Measurements from ENCODE around the gene HLF. TPM values are rescaled to one million over a fixed set of nuclear protein-coding genes. Genes with fewer than 3 reads are reported as not detected.
A peak's percentile ranks its signal among the peaks of the same experiment; 100 is the strongest.

HLF gene
- total and polyA plus RNA-seq, 8 donors: 1.6 to 42.4 (median 9.6) TPM

- Histone ChIP-seq H3K4me3 (no peak overlapping the region), H3K27ac (no peak overlapping the region), H3K36me3 (no peaks in the 10 kb centered on the region), H3K9me3 (no peaks in the 10 kb centered on the region), H3K4me1 (peaks cover 5 to 65% (median 35%) of the 10 kb centered on the region in 4 donors), H3K27me3 (no peaks in the 10 kb centered on the region)
- TF ChIP-seq CTCF (IDR thresholded peaks at IDR 0.05) (no peak), POLR2A (IDR thresholded peaks at IDR 0.05) (no peak), POLR2AphosphoS5 (IDR thresholded peaks at IDR 0.05) (no peak), EP300 (IDR thresholded peaks at IDR 0.05) (no peak)
- WGBS, 5 donors: 87 to 97% (median 94%) methylated on average over 1 of the region's 1 CpG
- DNase-seq: no peak
- intact Hi-C loops (cut with DNase I; ENCODE audit: low total_unique reads): no loop called here
These were observed 14.4 kb downstream of the HLF start for GRCh38 chr17:55279203-55279602.

GRCh38 chr17:55279788-55280187 lies 15.0 kb downstream of the HLF start:
- DNase-seq: no peak
- no peaks in the 10 kb centered on the region for H3K27me3 ChIP-seq
- TF ChIP-seq POLR2A (IDR thresholded peaks at IDR 0.05) (no peak), EP300 (IDR thresholded peaks at IDR 0.05) (no peak), CTCF (IDR thresholded peaks at IDR 0.05) (no peak)
- H3K4me1 ChIP-seq: peaks cover 10 to 65% (median 38%) of the 10 kb centered on the region in 4 donors
- 71 to 100% (median 98%) methylated on average over 2 of the region's 2 CpGs for WGBS, 5 donors
- no peak overlapping the region for H3K4me3 ChIP-seq
- intact Hi-C loops (cut with DNase I; ENCODE audit: low total_unique reads): no loop called here
- H3K36me3 ChIP-seq: no peaks in the 10 kb centered on the region
- H3K9me3 ChIP-seq: no peaks in the 10 kb centered on the region
- peak overlapping the region in 2 of 5 donors; percentile 84 to 89 for H3K27ac ChIP-seq

- peaks cover 14 to 65% (median 42%) of the 10 kb centered on the region in 4 donors for H3K4me1 ChIP-seq
- H3K27ac ChIP-seq: peak overlapping the region in 2 of 5 donors; percentile 84 to 89
These were observed 15.5 kb downstream of the HLF start for GRCh38 chr17:55280212-55280611.

GRCh38 chr17:55281649-55282378 lies 17.1 kb downstream of the HLF start:
- H3K27ac ChIP-seq: peak overlapping the region in 4 of 5 donors; percentile 84 to 89 (median 86)
- no peaks in the 10 kb centered on the region for H3K36me3 ChIP-seq
- TF ChIP-seq CTCF (IDR thresholded peaks at IDR 0.05): no peak
- TF ChIP-seq POLR2A (IDR thresholded peaks at IDR 0.05): no peak
- TF ChIP-seq EP300 (IDR thresholded peaks at IDR 0.05): no peak
- no peak for TF ChIP-seq POLR2AphosphoS5 (IDR thresholded peaks at IDR 0.05)
- 73 to 88% (median 88%) methylated on average over 8 of the region's 8 CpGs for WGBS, 5 donors
- no peaks in the 10 kb centered on the region for H3K27me3 ChIP-seq
- H3K4me1 ChIP-seq: peaks cover 30 to 65% (median 51%) of the 10 kb centered on the region in 4 donors
- H3K9me3 ChIP-seq: no peaks in the 10 kb centered on the region
- H3K4me3 ChIP-seq: no peak overlapping the region
- intact Hi-C loops (cut with DNase I; ENCODE audit: low total_unique reads): no loop called here
- no peak for DNase-seq

More at GRCh38 chr17:55280212-55280611, 15.5 kb downstream of the HLF start:
- Histone ChIP-seq H3K9me3 (no peaks in the 10 kb centered on the region), H3K4me3 (no peak overlapping the region), H3K36me3 (no peaks in the 10 kb centered on the region), H3K27me3 (no peaks in the 10 kb centered on the region)
- intact Hi-C loops (cut with DNase I; ENCODE audit: low total_unique reads): no loop called here
- TF ChIP-seq CTCF (IDR thresholded peaks at IDR 0.05): no peak
- TF ChIP-seq EP300 (IDR thresholded peaks at IDR 0.05): no peak
- no peak for TF ChIP-seq POLR2A (IDR thresholded peaks at IDR 0.05)
- no peak for DNase-seq

Measured in stomach (tissue), 9 donors.